HG03521 (cell line): ENCODE data around the gene GRK6.
A peak's percentile ranks its signal among the peaks of the same experiment; 100 is the strongest.

Experiments
- ATAC-seq: cut with Tn5 transposase; IDR thresholded peaks from one replicate; pipeline ENCODE4 v1.9.1; 2021; ENCODE audit warnings: mild to moderate bottlenecking, moderate library complexity; ENCODE audit not compliant: unreplicated experiment

Gene GRK6

DNA sequence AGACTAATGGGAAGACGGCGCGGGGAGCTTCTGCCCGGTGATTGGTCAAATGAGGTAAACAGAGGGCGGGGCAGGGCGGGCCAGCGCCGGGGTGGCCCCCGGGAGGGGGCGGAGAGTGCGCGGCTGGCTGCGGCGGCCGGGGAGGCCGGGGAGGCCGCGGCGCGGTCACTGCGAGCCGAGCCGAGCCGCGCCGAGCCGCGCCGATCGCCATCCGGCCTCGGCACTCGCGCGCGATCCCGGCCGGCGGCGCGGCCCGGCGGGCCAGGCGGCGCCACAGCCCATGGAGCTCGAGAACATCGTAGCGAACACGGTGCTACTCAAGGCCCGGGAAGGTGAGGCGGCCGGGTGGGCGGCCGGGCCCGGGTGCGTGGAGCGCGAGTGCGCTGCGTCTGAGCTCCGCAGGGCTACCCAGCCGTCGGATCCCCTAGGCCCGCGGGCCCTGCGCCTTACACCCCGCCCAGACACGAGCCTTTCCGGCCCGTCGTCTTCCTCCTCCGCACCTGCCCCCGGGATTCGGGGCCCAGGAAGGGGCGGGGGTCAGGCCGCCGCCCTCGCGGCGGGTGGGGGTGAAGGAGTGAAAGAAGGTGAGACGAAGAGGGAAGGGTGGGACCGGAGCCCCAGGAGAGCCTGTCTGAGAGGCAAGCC, at the start of gene GRK6:
Gene GRK6 (plus strand): TSS at position 111 of the 645 bp plus-strand sequence. CDS start 170 bp downstream, at position 281.
- peak; percentile 7 for ATAC-seq

DNA sequence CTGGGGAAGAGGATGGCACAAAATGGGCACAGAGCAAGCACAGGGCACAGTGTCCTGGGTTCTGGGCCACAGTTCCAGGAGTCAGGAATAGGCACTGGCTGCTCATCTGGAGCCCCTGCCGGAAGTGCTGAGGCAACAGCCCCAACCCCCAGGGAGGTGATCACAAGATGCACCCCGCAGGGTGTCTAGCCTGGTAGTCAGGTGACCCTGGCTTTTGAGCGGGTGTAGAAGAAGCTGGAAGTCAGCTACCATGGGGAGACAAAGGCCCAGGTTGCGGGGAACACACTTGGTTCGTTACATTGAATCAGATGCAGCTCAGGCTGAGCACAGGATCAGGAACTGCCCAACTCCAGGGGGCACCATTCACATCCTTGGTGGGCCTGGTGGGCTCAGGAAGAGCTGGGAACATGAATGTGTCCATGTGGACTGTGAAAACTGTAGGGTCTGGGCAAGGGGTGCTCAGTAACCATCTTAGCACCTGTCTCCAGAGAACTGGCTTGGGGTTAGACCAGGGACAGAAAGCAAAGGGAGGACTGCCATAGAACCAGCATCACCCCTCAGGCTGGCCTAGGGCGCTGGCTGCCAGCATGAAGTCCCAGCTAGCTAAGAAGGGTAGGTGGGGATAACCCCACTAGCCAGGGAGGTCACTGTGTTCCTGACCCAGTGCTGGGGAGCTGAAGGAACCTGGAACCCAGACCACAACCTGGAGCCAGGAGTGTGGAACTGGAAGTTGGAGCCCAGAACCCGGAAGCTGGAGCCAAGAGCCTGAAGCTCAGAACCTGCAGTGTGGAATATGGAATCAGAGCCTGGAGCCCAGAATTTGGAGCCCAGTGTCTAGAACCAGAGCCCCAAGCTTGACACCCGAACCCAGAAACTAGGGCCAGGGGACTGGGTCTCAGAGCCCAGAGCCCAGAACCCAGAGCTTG, 48.4 kb upstream of the GRK6 start:
- no peak for ATAC-seq

DNA sequence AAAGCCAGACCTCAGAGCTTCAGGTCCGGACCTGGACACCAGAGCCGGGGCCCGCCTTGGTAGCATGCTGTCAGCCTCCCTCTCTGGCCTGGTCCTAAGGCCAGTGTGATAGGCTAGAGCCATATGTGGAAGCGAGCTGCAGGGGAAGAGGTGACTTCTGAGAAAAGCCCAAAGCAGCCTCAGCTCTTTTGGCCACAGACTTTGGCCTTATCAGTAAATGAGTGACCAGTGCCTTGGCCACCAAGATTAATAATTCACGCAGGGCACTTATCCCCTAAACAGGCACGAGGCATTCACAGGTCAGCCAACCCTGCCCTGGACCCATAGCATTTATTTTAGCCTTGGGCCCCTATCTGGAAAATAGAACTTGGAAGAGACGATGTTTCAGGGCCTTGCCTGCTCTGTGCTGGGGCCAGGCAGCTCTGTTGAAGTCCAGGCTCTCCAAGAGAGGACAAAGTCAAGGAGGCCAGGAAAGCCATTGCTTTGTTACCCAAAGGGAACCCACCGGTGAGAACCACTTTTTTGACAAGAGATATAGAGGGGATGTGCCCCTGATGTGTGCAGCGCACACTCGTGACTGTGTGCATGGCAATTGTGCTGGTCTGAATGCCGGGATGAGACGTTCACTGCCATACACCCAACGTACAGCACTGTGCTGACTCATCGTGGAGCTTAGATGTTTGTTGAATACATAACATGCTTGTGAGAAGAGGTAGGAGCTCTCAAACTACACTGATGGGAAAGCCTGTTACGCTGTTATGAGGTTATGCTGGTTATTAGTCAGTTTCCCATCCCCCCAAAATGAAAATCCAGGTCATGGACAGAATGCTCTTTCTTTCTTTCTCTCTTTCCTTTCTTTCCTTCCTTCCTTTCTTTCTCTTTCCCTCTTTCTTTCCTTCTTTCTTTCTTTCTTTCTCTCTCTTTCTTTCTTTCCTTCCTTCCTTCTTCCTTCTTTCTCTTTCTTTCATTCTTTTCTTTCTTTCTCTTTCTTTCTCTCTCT, 47.3 kb upstream of the GRK6 start:
- no peak for ATAC-seq

DNA sequence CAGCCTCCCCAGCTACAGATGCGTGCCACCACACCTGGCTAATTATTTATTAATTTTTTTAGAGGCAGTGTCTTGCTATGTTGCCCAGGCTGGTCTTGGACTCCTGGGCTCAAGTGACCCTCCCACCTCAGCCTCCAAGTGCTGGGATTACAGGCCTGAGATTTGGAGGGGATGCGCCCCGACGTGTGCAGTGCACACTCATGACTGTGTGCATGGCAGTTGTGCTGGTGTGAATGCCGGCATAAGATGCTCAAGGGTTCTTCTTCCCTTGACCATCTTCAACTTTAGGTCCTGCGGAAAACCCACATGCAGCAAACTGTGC, 45.7 kb upstream of the GRK6 start:
- ATAC-seq, result no peak

DNA sequence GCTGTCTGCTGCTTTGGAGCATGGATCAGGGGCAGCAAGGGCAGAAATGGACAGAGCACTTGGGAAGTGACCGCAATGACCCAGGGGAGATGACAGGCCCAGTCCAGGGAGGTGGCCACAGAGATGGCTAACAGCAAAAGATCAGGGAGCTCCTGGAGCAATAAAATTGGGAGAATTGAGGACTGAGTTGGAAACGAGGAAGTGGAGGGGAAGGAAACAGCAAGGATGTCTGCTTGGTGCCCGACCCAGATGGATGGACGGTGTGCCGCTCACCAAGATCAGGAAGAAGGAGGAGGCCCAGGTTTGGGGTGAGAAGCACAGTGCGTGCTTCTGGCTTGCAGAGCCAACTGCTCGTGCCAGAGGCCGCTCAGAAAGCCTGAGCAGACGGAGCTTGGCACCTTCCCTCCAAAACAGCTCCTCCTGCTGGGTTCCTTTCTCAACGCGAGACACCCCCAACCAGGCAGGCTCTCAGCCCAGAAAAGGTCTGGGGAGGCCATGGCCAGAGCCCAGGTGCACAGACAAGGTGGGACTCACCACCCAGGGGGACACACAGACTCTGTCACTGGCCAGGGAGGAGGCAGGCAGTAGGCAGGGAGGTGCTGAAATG, 44.0 kb upstream of the GRK6 start:
- no peak for ATAC-seq

DNA sequence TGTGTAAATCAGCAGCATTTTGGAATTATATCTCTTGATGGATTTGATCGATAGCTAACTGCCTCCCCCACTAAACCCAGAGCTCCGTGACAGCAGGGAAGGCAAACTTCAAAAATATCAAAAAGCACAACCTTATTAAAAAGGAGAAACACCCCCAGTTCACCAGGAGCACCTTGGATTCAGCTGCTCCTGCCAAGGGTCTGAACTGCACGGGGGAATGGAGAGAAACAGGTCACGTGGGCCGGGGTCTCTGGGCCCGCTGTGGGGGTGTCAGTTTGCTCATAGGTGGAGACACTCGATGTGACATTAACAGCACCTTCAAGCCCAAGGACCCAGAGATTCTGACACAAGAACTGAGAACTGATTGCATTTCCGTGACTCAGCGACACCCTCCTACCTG, 43.3 kb upstream of the GRK6 start:
- no peak for ATAC-seq

DNA sequence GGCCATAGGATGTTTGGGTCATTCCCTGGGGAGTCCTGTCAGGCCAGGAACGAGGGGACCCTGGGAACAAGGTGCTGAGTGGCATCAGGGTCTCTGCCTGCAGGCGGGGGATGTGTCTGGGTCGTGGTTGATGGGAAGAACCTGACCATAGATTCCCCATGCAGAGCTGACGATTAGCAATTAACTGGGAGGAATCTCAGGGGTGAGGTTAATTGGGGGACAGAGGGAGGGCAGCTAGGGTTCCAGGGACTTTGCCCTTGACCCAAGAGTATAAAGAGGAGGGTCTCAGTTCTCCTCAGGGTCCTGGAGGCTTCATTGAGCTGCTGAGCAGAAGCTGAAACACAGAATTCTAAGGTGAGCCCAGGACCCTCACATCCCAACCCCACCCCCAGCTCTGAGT, 42.3 kb upstream of the GRK6 start, which contains the start of gene SLC34A1:
Gene SLC34A1 (plus strand): TSS at position 301 of the 400 bp plus-strand sequence. CDS start 1,308 bp downstream, outside the sequence.
- no peak for ATAC-seq

DNA sequence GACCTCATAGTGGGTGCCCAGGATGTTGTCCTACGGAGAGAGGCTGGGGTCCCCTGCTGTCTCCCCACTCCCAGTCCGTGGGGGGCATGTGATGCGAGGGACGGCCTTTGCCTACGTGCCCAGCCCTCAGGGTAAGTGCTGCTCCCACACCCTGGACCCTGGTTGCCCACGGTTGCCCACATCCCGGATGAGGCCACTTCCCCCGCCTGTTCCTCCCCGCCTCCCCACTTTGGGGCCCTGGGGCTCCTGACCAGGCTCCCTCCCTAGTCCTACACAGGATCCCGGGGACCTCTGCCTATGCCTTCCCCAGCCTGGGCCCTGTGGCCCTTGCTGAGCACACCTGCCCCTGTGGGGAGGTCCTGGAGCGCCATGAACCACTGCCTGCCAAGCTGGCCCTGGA, 40.8 kb upstream of the GRK6 start:
- no peak for ATAC-seq

DNA sequence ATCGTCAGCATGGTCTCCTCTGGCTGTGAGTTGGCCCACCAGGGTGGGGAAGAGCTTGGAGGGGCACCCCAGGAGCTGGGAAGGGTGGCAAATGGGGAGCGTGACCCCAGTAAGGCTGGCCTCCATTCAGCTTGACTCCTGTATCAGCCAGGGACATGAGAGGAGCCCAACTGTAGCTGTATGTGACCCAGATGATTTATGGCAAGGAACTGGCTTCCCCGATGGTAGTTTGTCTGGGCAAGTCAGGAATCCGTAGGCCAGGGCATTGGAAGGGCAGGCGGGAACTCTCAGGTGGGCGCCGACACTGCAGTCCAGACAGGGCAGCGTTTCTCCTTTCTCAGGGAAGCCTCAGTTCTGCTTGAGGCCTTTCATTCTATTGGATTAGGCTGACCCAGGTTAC, 39.9 kb upstream of the GRK6 start:
- no peak for ATAC-seq

DNA sequence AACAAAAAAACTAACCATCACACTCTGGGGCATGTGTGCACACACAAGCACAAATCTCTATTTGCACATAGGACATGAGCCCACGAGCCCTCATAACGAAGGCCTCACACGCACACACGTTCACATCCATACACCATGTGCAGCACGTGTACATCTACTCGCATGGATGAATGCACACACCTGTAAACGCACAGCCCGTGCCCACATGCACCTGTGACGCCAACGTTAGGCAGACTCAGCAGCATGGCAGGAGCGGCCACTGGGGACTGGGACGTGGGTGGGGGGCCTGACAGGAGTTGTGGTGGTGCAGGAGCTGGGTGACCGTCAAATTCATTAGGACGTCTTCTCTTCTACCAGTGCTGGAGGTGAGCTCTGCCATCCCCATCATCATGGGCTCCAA, 39.1 kb upstream of the GRK6 start:
- ATAC-seq, result no peak

DNA sequence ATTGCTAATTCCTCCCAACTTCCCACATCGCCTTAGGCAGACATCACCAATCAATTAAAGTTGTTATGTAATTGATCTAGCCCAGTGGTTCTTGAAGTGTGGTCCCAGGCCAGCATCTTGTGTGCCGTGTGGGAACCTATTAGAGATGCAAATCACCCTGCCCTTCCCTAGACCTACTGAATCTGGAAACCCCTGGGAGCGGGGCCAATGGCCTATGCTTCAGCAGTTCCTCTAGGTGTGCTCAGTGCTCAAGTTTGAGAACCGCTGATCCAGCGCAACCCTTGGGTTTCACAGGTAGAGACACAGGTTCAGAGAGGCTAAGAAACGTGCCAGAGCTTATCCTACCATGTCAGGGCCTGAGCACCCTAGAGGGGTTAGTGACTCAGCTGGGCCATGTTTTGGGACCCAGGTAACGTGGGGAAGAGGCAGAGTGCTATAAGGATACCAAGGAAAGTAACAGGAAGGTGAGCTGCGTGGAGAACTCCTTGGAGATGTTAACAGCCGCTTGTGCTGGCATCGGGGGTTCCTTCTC, 37.9 kb upstream of the GRK6 start:
- ATAC-seq, result no peak

DNA sequence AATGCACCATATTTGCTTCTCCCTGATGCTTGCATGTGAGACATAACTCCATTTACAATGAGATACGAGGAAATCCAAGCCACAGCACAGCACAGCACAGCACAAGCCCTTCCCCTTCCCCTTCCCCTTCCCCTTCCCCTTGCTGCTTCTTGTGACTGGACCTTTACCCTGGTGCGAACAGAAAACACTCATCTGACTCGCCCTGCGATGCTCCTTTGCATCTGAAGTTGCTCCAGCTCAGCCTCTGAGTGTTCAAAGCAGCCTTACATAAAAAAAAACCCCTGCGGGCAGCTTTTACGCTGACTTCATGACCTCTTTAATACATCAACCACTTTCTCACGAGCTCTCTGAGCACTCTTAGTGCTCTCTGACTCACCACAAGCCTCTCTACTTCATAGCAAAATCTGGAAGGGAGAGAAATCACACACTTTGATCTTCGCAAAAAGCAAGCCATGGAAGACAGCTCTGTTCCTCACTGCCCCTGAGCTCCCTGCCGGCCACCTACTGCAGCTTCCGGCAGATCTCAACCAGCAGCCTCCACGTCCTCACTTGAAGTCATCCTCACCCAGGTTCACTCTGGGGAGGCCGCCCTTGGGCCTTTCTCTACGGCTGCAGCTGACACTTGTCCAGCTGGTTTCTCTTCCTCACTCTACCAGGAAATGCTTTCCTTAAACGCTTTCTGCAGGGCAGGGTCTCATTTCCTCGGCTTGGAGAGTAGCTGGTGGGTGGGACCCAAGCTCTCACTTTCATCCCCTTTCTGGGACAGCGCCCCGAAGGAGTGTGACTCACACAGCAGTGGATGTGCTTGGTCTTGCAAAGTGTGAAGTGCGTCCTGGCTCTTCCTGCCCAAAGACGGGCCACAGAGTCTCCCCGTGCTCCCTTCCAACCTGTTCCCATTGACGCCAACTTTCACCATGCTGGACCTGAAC, 37.0 kb upstream of the GRK6 start:
- no peak for ATAC-seq

DNA sequence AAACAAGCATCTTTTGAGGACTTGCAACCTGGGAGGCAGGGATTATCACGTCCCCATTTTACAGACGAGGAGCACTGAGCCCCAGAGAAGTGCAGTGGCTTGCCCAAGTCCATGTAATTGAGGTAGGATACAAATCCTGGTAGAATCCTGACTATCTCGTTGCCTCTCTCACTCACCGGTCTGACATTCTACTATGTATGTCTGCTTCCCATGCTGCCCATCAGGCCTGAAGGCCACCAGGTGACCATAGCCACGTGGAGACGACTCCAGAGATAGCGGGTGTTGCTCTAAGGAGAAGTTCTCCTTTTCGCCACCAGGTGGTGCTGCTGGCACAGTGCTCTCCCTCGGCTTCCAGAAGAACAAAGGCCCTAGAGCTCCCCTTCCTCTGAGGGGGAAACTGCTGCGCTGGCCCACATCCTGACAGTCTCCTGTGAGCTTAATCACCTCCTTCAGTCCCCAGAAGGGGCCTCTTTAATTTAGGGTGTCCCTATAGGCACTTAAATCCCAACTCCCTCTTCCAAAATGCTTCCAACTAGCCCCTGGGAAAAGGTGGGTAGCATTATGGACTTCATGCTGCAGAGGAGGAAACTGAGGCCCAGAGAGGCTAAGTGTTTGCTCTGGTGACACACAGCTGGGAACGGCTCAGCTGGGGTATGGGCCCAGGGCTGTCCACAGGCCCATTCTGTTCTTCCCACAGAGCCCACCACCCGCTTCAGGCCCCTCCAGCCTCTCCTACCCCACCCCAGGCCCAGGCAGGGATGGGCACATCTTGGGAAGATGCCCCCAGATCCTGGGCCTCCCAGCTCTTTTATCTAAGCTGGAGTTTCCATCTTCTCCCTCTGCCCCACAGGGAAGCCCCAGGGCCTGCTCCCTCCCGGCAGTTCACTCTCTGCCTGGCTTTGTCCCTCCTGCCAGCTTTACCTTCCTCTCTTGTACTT, 35.8 kb upstream of the GRK6 start:
- ATAC-seq, result peak; percentile 56

DNA sequence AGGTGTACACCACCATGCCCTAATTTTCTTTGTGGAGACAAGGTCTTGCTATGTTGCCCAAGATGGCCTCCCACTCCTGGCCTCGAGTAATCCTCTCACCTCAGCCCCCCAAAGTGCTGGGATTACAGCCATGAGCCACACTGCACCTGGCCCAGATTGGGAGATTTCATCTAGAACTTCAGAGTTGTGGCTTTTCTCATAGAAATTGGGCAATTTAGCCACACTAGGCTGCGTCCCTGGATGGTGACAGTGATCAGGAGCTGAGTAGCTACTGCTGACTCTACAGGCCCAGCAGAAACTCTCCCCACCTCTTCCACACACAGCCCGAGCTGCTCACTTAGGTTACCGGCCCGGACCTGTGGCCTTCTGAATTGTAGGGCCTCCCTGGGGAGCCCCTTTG, 33.7 kb upstream of the GRK6 start:
- ATAC-seq, result no peak

DNA sequence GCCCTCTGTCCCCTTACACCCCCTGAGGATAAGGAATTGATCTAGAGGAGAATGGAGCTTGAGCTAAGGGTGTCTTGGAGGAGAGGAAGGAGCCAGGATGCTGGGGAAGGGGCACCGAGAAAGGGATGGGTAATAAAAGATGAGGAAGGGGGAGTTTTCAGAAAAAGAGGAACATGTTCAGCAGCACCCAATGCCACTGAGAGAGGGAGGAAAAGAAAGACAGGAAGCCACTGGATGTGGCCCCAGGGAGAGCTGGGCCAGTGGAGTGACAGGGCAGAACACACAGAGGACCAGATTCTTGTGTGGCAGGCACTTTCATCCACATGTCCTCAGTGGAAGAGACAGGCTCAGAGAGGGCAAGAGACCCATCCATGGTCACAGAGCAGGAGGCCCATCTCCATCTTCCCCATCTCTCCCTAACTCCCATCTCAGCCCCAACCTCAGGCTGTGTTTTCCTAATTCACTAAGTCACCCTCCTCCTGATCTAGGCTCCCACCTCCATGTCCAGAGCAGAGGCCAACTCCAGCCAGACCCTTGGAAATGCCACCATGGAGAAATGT, 33.2 kb upstream of the GRK6 start:
- no peak for ATAC-seq

DNA sequence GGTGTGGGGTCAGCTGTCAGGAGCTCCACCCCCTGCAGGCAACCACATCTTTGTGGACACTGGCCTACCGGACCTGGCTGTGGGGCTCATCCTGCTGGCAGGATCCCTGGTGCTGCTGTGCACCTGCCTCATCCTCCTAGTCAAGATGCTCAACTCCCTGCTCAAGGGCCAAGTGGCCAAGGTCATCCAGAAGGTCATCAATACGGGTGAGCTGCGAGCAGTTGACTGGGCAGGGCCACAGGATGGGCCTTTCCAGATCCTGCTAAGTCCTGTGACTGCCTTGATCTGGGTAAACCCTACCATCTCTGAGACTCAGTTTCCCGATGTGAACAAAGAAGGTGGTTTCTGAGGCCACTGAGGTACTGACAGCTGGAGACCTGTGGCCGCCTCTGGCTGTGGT, 32.5 kb upstream of the GRK6 start:
- ATAC-seq, result no peak

DNA sequence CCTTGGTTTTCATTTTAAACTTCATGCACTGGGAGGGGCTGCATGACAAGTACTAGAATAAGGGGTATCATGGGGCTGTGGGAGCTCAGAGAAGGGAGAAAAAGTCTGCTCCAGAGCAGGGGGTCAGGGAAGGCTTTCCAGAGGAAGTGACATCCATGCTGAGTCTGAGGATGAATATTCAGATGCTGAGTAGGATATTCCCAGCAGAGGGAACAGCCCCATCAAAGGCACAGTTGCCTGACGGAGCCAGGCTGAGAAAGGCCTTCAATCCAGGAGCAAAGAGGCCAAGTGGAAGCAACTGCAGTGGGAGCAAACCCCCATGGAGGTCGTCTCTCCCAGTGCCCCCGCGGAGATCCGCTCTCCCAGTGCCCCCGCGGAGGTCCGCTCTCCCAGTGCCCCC, 30.4 kb upstream of the GRK6 start:
- ATAC-seq, result no peak

DNA sequence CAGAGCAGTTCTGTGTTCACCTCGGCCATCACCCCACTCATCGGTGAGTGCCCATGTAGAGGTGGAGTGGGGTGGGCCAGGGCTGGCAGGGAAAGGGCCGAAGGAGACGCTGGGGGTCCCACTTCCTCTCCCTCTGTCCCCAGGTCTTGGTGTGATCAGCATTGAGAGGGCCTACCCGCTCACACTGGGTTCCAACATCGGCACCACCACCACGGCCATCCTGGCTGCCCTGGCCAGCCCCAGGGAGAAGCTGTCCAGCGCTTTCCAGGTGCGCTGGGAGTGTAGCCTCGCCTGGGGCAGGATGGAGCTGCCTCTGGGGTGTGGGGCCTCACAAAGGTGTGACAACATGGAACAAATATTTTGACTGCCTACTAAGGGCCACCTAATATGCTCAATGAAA, 29.7 kb upstream of the GRK6 start:
- ATAC-seq, result no peak
